Lung microvascular endothelial cell (primary cell): ENCODE measurements around the gene CCT6B. TPM values are rescaled to one million over a fixed set of nuclear protein-coding genes. Genes with fewer than 3 reads are reported as not detected.
"Not testable (repeated sequence)": the region's sequence is repeated elsewhere in the genome, so short reads cannot be mapped to it uniquely, and the experiment has no call there.

Experiments used
- DNase-seq, 2 donors: peaks; one replicate each; pipeline versions ENCODE4 v3.0.0 to v3.0.0-alpha.2; 2010; ENCODE audit warnings: low read depth in 2 of 2
- total RNA-seq: library from RNA; depleted of rRNA; stranded (reverse); fragments of >200 nt; gene quantifications from 2 replicates; pipeline ENCODE4 v1.2.1, GENCODE V29; 2014

CCT6B gene
- total RNA-seq: 0.20 and 0.44 TPM in 2 replicates

GRCh38 chr17:34961093-34961911, at the start of gene CCT6B, which contains the start of gene ZNF830:
Gene CCT6B, minus strand, starts transcription at chr17:34961460. Its CDS starts 67 bp downstream, at chr17:34961393.
Gene ZNF830, plus strand, starts transcription at chr17:34961540. Its CDS starts 27 bp downstream, at chr17:34961567.
- peak; percentile 97 to 98 for DNase-seq

- DNase-seq: no peak
Measured at GRCh38 chr17:35010093-35010492, 48.8 kb upstream of the CCT6B start.

GRCh38 chr17:35006961-35007360, 45.7 kb upstream of the CCT6B start:
- DNase-seq: no peak

GRCh38 chr17:35006345-35006744, 45.1 kb upstream of the CCT6B start:
- DNase-seq: no peak

GRCh38 chr17:35003778-35004177, 42.5 kb upstream of the CCT6B start:
- DNase-seq: no peak

- DNase-seq: no peak
Measured at GRCh38 chr17:35002876-35003551, 41.8 kb upstream of the CCT6B start.

- DNase-seq: peak in 1 of 2 donors; percentile 54
Measured at GRCh38 chr17:35001549-35001948, 40.3 kb upstream of the CCT6B start.

- DNase-seq: not testable (repeated sequence)
Measured at GRCh38 chr17:35000965-35001364, 39.7 kb upstream of the CCT6B start.

- no peak for DNase-seq
Measured at GRCh38 chr17:34999456-34999855, 38.2 kb upstream of the CCT6B start.

- DNase-seq: peak; percentile 84 to 88
Measured at GRCh38 chr17:34998205-34998604, 36.9 kb upstream of the CCT6B start.

GRCh38 chr17:34997355-34997862, 36.1 kb upstream of the CCT6B start:
- peak; percentile 56 to 74 for DNase-seq

GRCh38 chr17:34996422-34997285, 35.4 kb upstream of the CCT6B start:
- DNase-seq: no peak

- DNase-seq: no peak
Measured at GRCh38 chr17:34993031-34993430, 31.8 kb upstream of the CCT6B start.

GRCh38 chr17:34991606-34992005, 30.3 kb upstream of the CCT6B start:
- DNase-seq: no peak

- no peak for DNase-seq
Measured at GRCh38 chr17:34990921-34991365, 29.7 kb upstream of the CCT6B start.

GRCh38 chr17:34989473-34989872, 28.2 kb upstream of the CCT6B start:
- DNase-seq: no peak

GRCh38 chr17:34988644-34989043, 27.4 kb upstream of the CCT6B start:
- DNase-seq: no peak

GRCh38 chr17:34987232-34987631, 26.0 kb upstream of the CCT6B start:
- DNase-seq: no peak

GRCh38 chr17:34981538-34982241, 20.4 kb upstream of the CCT6B start:
- peak; percentile 34 to 66 for DNase-seq

- peak; percentile 71 to 81 for DNase-seq
Measured at GRCh38 chr17:34980681-34981537, 19.6 kb upstream of the CCT6B start.
